Measurements from ENCODE around the gene LRRTM2. TPM values are rescaled to one million over a fixed set of nuclear protein-coding genes. Genes with fewer than 3 reads are reported as not detected.

LRRTM2 gene
- total RNA-seq, 3 donors from 2014 or later, result 0.06 to 0.60 (median 0.24) TPM

- H3K36me3 ChIP-seq (ENCODE audit: low read depth), result no peaks in the 10 kb centered on the region
- H3K4me1 ChIP-seq (ENCODE audit: low read depth), result no peaks in the 10 kb centered on the region
- ATAC-seq (no peak), DNase-seq (no peak)
- H3K4me3 ChIP-seq, result no peak overlapping the region
- peaks cover 15% of the 10 kb centered on the region for H3K9me3 ChIP-seq
- intact Hi-C loops (cut with DNase I, micrococcal nuclease), result no loop called here
- no peak for TF ChIP-seq CTCF (IDR thresholded peaks at IDR 0.05)
Observed at GRCh38 chr5:138867011-138867410, 8.1 kb downstream of the LRRTM2 start.

GRCh38 chr5:138853132-138853531, 22.0 kb downstream of the LRRTM2 start:
- Histone ChIP-seq H3K36me3 (ENCODE audit: low read depth) (no peaks in the 10 kb centered on the region), H3K4me3 (no peak overlapping the region), H3K9me3 (no peaks in the 10 kb centered on the region), H3K4me1 (ENCODE audit: low read depth) (no peaks in the 10 kb centered on the region)
- intact Hi-C loops (cut with DNase I, micrococcal nuclease), result no loop called here
- DNase-seq (no peak), ATAC-seq (no peak)
- no peak for TF ChIP-seq CTCF (IDR thresholded peaks at IDR 0.05)

GRCh38 chr5:138850865-138851435, 24.2 kb downstream of the LRRTM2 start:
- intact Hi-C loops (cut with DNase I, micrococcal nuclease), result no loop called here
- Histone ChIP-seq H3K4me3 (no peak overlapping the region), H3K9me3 (no peaks in the 10 kb centered on the region), H3K36me3 (ENCODE audit: low read depth) (no peaks in the 10 kb centered on the region), H3K4me1 (ENCODE audit: low read depth) (no peaks in the 10 kb centered on the region)
- DNase-seq (no peak), ATAC-seq (no peak)
- TF ChIP-seq CTCF (IDR thresholded peaks at IDR 0.05), result no peak

GRCh38 chr5:138849882-138850281, 25.3 kb downstream of the LRRTM2 start:
- no peaks in the 10 kb centered on the region for H3K36me3 ChIP-seq (ENCODE audit: low read depth)
- ATAC-seq (no peak), DNase-seq (no peak)
- H3K9me3 ChIP-seq, result no peaks in the 10 kb centered on the region
- intact Hi-C loops (cut with DNase I, micrococcal nuclease), result no loop called here
- H3K4me1 ChIP-seq (ENCODE audit: low read depth), result no peaks in the 10 kb centered on the region
- TF ChIP-seq CTCF (IDR thresholded peaks at IDR 0.05), result no peak
- no peak overlapping the region for H3K4me3 ChIP-seq

- H3K9me3 ChIP-seq, result no peaks in the 10 kb centered on the region
- no peak for TF ChIP-seq CTCF (IDR thresholded peaks at IDR 0.05)
- ATAC-seq (no peak), DNase-seq (no peak)
- no peaks in the 10 kb centered on the region for H3K4me1 ChIP-seq (ENCODE audit: low read depth)
- no peaks in the 10 kb centered on the region for H3K36me3 ChIP-seq (ENCODE audit: low read depth)
- H3K4me3 ChIP-seq, result no peak overlapping the region
- intact Hi-C loops (cut with DNase I, micrococcal nuclease), result no loop called here
Observed at GRCh38 chr5:138849439-138849838, 25.7 kb downstream of the LRRTM2 start.
